ENCODE measurements around the gene FGD6.

DNA sequence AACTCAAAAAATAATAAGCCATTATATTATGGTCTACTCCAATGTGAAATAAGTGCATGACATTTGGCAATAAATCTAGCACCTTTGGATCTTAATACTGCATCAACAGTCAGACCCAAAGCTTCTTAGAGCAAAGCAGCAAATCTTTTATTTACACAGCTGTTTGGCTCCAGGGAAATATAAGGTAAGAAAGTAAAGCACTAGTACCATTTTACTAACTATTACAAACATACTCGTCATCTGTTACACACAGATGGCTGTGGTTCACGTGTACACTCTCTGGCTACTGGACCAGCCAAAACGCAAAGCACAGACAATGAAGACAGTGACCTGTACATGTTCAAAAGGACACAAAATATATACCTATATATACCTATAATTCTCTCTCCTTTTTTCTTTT is 2.8 kb downstream of the FGD6 start:
- TF ChIP-seq CTCF (IDR thresholded peaks at IDR 0.05) (no peak), EZH2 (IDR thresholded peaks at IDR 0.05; ENCODE audit: borderline replicate concordance, insufficient read depth, low read depth, low read length, poor library complexity, severe bottlenecking) (no peak)
